Activated CD4-positive, alpha-beta T cell treated with anti-CD3 and anti-CD28 coated beads, Interleukin-2, amount 50 U/mL, for 48 hours (primary cell): ENCODE data around the gene HES4.
"Not testable (repeated sequence)": the region's sequence is repeated elsewhere in the genome, so short reads cannot be mapped to it uniquely, and the experiment has no call there.

Experiments
- DNase-seq, 2 experiments: peaks; one replicate each; pipeline ENCODE4 v3.0.0-alpha.2; 2020

HES4 gene

GRCh38 chr1:1017397-1018320 lies 17.8 kb upstream of the HES4 start:
- DNase-seq, result not testable (repeated sequence)

- peak in 1 of 2 experiments; percentile 31 for DNase-seq
Measured at GRCh38 chr1:1014799-1015681, 15.1 kb upstream of the HES4 start.

GRCh38 chr1:1013922-1014648 lies 14.2 kb upstream of the HES4 start:
- DNase-seq, result peak; percentile 45 to 55

GRCh38 chr1:1013105-1013921 lies 13.4 kb upstream of the HES4 start, which contains the start of gene ISG15:
Gene ISG15, plus strand, starts transcription at chr1:1013497. Its CDS starts 77 bp downstream, at chr1:1013574.
- DNase-seq, result peak; percentile 83 to 88

- not testable (repeated sequence) for DNase-seq
Measured at GRCh38 chr1:1012736-1013104, 12.8 kb upstream of the HES4 start.

GRCh38 chr1:1011396-1011949 lies 11.6 kb upstream of the HES4 start:
- DNase-seq, result no peak

GRCh38 chr1:1010131-1010530 lies 10.2 kb upstream of the HES4 start:
- DNase-seq, result not testable (repeated sequence)

GRCh38 chr1:1006305-1007159 lies 6.6 kb upstream of the HES4 start:
- no peak for DNase-seq

- no peak for DNase-seq
Measured at GRCh38 chr1:1005774-1006304, 5.9 kb upstream of the HES4 start.

- DNase-seq, result no peak
Measured at GRCh38 chr1:1004780-1005697, 5.1 kb upstream of the HES4 start.

GRCh38 chr1:1004420-1004779 lies 4.5 kb upstream of the HES4 start:
- DNase-seq, result no peak

- no peak for DNase-seq
Measured at GRCh38 chr1:1003618-1004419, 3.9 kb upstream of the HES4 start.

- DNase-seq, result no peak
Measured at GRCh38 chr1:1001057-1001783, 1.3 kb upstream of the HES4 start.

- peak; percentile 68 to 69 for DNase-seq
Measured at GRCh38 chr1:1000357-1001056, 610 bp upstream of the HES4 start.

GRCh38 chr1:998995-999724 lies 737 bp downstream of the HES4 start:
- DNase-seq, result peak in 1 of 2 experiments; percentile 24

GRCh38 chr1:998745-998994 lies 1.2 kb downstream of the HES4 start:
- no peak for DNase-seq
